ENCODE measurements around the gene CASKIN1. TPM values are rescaled to one million over a fixed set of nuclear protein-coding genes. Genes with fewer than 3 reads are reported as not detected.
A peak's percentile ranks its signal among the peaks of the same experiment; 100 is the strongest.

CASKIN1 gene
- total and polyA plus RNA-seq, 2 donors from 2014 or later: 0.30 to 0.66 TPM

DNA sequence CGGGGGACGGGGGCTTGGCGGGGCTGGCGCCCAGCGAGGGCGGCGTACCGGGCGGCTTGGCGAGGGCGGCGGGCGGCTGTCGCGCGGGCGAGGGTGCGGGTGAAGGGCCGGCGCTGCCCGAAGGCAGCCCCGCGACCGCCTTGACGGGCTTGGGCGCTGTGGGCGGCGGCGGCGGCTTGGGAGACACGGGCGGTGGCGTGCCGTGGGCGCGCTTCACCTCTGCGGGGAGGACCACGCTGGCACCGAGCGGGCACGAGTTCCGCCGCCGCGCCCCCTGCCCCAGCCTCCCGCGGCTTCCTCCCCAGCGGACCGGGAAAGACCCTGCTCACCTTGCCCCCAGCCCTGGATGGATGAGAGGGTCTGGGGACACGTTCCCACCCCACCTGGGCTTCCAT, 17.3 kb downstream of the CASKIN1 start:
- peaks cover 0 to 10% (median 9%) of the 10 kb centered on the region in 3 donors for H3K36me3 ChIP-seq (ENCODE audit: control insufficient read depth in 2 of 3, insufficient read depth in 3 of 3, low read length in 3 of 3)
- no peaks in the 10 kb centered on the region for H3K9me3 ChIP-seq (ENCODE audit: control insufficient read depth in 2 of 3, insufficient read depth in 1 of 3, low read length in 3 of 3)
- intact Hi-C loops (cut with DNase I): no loop called here
- FAIRE-seq (no peak), DNase-seq (no peak)
- TF ChIP-seq, protein P1, sequence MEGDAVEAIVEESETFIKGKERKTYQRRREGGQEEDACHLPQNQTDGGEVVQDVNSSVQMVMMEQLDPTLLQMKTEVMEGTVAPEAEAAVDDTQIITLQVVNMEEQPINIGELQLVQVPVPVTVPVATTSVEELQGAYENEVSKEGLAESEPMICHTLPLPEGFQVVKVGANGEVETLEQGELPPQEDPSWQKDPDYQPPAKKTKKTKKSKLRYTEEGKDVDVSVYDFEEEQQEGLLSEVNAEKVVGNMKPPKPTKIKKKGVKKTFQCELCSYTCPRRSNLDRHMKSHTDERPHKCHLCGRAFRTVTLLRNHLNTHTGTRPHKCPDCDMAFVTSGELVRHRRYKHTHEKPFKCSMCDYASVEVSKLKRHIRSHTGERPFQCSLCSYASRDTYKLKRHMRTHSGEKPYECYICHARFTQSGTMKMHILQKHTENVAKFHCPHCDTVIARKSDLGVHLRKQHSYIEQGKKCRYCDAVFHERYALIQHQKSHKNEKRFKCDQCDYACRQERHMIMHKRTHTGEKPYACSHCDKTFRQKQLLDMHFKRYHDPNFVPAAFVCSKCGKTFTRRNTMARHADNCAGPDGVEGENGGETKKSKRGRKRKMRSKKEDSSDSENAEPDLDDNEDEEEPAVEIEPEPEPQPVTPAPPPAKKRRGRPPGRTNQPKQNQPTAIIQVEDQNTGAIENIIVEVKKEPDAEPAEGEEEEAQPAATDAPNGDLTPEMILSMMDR (IDR thresholded peaks at IDR 0.05; ENCODE audit: borderline replicate concordance, extremely low read depth, insufficient read depth): no peak
- H3K4me3 ChIP-seq (ENCODE audit: low read length in 3 of 3): no peak overlapping the region
- no peak overlapping the region for H3K27ac ChIP-seq (ENCODE audit: low read depth in 2 of 2, low read length in 2 of 2)
- H3K4me1 ChIP-seq (ENCODE audit: control insufficient read depth in 2 of 3, insufficient read depth in 2 of 3, low read depth in 1 of 3, low read length in 3 of 3): no peaks in the 10 kb centered on the region
- no peaks in the 10 kb centered on the region for H3K27me3 ChIP-seq (ENCODE audit: control insufficient read depth, insufficient read depth, low read length)
- H3K9ac ChIP-seq (ENCODE audit: low read length in 3 of 3): no peak overlapping the region

DNA sequence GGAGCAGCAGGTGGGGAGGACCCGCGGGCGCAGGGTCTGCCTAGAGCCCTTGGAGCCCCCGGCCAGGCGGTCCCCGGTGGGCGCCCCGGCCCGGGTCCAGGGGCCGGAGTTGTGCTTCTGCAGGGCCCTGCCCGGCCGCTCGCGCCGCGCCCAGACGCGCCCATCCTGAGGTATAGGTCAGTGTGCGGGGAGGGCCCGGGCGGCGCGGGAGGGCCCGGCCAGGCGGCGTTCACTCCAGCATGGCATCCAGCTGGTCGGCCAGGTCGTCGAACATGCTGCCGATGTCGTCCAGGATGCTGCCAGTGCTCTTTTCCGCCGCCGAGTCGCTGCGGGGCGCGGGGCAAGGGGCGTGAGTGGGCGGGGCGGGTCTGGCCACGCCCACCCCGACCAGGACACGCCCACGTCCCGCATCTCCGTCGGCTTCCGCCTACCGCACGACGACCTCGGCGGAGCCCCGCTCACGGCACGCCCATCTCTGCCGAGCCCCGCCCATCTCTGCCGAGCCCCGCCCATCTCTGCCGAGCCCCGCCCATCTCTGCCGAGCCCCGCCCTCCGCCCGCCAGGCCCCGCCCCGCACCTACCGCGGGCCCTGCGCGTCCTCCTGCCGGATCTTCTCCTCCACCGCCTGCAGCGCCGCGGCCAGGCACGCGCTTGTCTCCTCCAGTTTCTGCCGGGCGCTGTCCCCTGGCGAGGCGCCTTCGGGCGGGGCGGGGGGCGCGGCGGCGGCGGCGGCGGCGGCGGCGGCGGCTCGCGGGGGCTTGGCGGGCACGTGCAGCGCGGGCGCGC, 17.9 kb downstream of the CASKIN1 start:
- Histone ChIP-seq H3K27ac (ENCODE audit: low read depth in 2 of 2, low read length in 2 of 2) (no peak overlapping the region), H3K9ac (ENCODE audit: low read length in 3 of 3) (no peak overlapping the region), H3K36me3 (ENCODE audit: control insufficient read depth in 2 of 3, insufficient read depth in 3 of 3, low read length in 3 of 3) (peaks cover 0 to 14% (median 12%) of the 10 kb centered on the region in 3 donors), H3K9me3 (ENCODE audit: control insufficient read depth in 2 of 3, insufficient read depth in 1 of 3, low read length in 3 of 3) (no peaks in the 10 kb centered on the region), H3K27me3 (ENCODE audit: control insufficient read depth, insufficient read depth, low read length) (no peaks in the 10 kb centered on the region), H3K4me3 (ENCODE audit: low read length in 3 of 3) (no peak overlapping the region), H3K4me1 (ENCODE audit: control insufficient read depth in 2 of 3, insufficient read depth in 2 of 3, low read depth in 1 of 3, low read length in 3 of 3) (no peaks in the 10 kb centered on the region)
- FAIRE-seq (no peak), DNase-seq (peak in 3 of 5 donors; percentile 56 to 75 (median 73))
- TF ChIP-seq, protein P1 (IDR thresholded peaks at IDR 0.05; ENCODE audit: borderline replicate concordance, extremely low read depth, insufficient read depth): no peak
- intact Hi-C loops (cut with DNase I): no loop called here

DNA sequence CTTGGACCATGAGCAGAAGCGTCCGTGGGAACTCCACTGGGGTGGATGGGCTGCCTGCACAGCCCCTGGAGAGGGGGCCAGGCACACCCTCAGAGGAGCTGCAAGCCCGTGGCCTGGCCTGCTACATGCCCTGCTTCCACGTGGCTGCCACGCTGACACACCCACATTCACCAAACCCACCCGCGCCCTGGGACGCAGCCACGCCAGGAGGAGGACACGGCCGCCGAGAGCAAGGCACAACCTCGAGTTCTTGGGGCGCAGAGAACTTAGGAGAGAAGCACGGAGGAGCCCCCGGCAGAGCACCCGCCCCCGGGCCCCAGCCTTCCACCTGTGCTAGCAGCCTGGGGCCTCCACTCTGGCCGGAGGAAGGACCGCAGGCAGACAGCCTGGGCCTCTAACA, 18.8 kb downstream of the CASKIN1 start:
- TF ChIP-seq, protein P1 (IDR thresholded peaks at IDR 0.05; ENCODE audit: borderline replicate concordance, extremely low read depth, insufficient read depth): no peak
- intact Hi-C loops (cut with DNase I): no loop called here
- Histone ChIP-seq H3K4me1 (ENCODE audit: control insufficient read depth in 2 of 3, insufficient read depth in 2 of 3, low read depth in 1 of 3, low read length in 3 of 3) (no peaks in the 10 kb centered on the region), H3K27ac (ENCODE audit: low read depth in 2 of 2, low read length in 2 of 2) (no peak overlapping the region), H3K27me3 (ENCODE audit: control insufficient read depth, insufficient read depth, low read length) (no peaks in the 10 kb centered on the region), H3K4me3 (ENCODE audit: low read length in 3 of 3) (no peak overlapping the region), H3K9me3 (ENCODE audit: control insufficient read depth in 2 of 3, insufficient read depth in 1 of 3, low read length in 3 of 3) (no peaks in the 10 kb centered on the region), H3K36me3 (ENCODE audit: control insufficient read depth in 2 of 3, insufficient read depth in 3 of 3, low read length in 3 of 3) (peaks cover 0 to 14% (median 12%) of the 10 kb centered on the region in 3 donors), H3K9ac (ENCODE audit: low read length in 3 of 3) (no peak overlapping the region)
- FAIRE-seq: no peak
- DNase-seq: no peak

Data from kidney (tissue), 14 donors.